Peyer's patch (tissue), 4 donors: ENCODE data around the gene PEX16.

Experiments
- CTCF ChIP-seq, 6 experiments: fragments of 450-650 bp in 4 of 6; fragments of 200-600 bp in 2 of 6; sonication (generic) in 1 of 6; IDR thresholded peaks; one replicate each; pipeline ENCODE4 v1.5.1; 2017 to 2019; ENCODE audit warnings: antibody characterized with exemption in 6 of 6, mild to moderate bottlenecking in 3 of 6, moderate library complexity in 1 of 6
- POLR2A ChIP-seq, 2 donors: fragments of 450-650 bp; IDR thresholded peaks; one replicate each; pipeline ENCODE4 v1.5.1; 2017; ENCODE audit warnings: antibody characterized with exemption in 2 of 2, mild to moderate bottlenecking in 2 of 2, moderate library complexity in 2 of 2

- TF ChIP-seq CTCF (IDR thresholded peaks at IDR 0.05) (no peak), POLR2A (IDR thresholded peaks at IDR 0.05) (no peak)
Observed at GRCh38 chr11:45917286-45917622, 423 bp downstream of the PEX16 start.
